HT1080 (cell line): ENCODE results near the gene PLP1. TPM values are rescaled to one million over a fixed set of nuclear protein-coding genes. Genes with fewer than 3 reads are reported as not detected.
A peak's percentile ranks its signal among the peaks of the same experiment; 100 is the strongest.

ENCODE experiments used
- DNase-seq: peaks from one replicate; pipeline ENCODE4 v3.0.0-alpha.2; 2015; ENCODE audit warnings: low read depth
- total RNA-seq: library from RNA; depleted of rRNA; stranded (reverse); fragments of >200 nt; shearing (Covaris generic); gene quantifications from 2 replicates; pipeline ENCODE4 v1.2.3, GENCODE V29; 2014; rRNA removed

The PLP1 gene
- total RNA-seq, 1 experiment from 2014 or later, result 0.37 TPM

GRCh38 chrX:103823591-103823990, 47.0 kb downstream of the PLP1 start:
- no peak for DNase-seq

GRCh38 chrX:103825881-103826280, 49.2 kb downstream of the PLP1 start:
- no peak for DNase-seq

GRCh38 chrX:103828529-103828928, 51.9 kb downstream of the PLP1 start:
- DNase-seq, result no peak

GRCh38 chrX:103830848-103831247, 54.2 kb downstream of the PLP1 start:
- no peak for DNase-seq

GRCh38 chrX:103831342-103831802, 54.7 kb downstream of the PLP1 start:
- DNase-seq, result no peak

GRCh38 chrX:103831803-103832544, 55.3 kb downstream of the PLP1 start, which contains the start of gene RAB9B:
Gene RAB9B, minus strand, starts transcription at chrX:103832257. Its CDS starts 6,473 bp downstream, at chrX:103825784.
- DNase-seq, result peak; percentile 36

GRCh38 chrX:103839404-103839803, 62.8 kb downstream of the PLP1 start:
- peak; percentile 54 for DNase-seq

Other genes with a start within 250 kb of the PLP1 start
- gene TCEAL4, start 191.3 kb upstream of the PLP1 start, total RNA-seq, result 30.0 and 33.0 TPM in 2 replicates
- 14.3 and 17.1 TPM in 2 replicates for gene TCEAL3, start 168.9 kb upstream of the PLP1 start, total RNA-seq
- gene TCEAL1, start 147.9 kb upstream of the PLP1 start, total RNA-seq, result 21.9 and 33.4 TPM in 2 replicates
- gene MORF4L2, start 90.1 kb upstream of the PLP1 start, total RNA-seq, result 397 and 471 TPM in 2 replicates
- gene TMEM31, start 65.9 kb upstream of the PLP1 start, total RNA-seq, result not detected in 2 replicates
- gene RAB9B, start 55.4 kb downstream of the PLP1 start, total RNA-seq, result 0.63 and 0.68 TPM in 2 replicates
- gene TMSB15B, start 185.8 kb downstream of the PLP1 start, total RNA-seq, result 2.5 and 4.3 TPM in 2 replicates
- not detected in 2 replicates for gene H2BW1, start 236.9 kb downstream of the PLP1 start, total RNA-seq